ENCODE measurements around the gene MIDN.

Gene MIDN

GRCh38 chr19:1280636-1281568 is 32.5 kb downstream of the MIDN start:
- ChIA-PET POLR2A (ENCODE audit: low non-redundant PET) (no interaction called here), CTCF (interaction anchor here (0.6 to 1.7 kb wide), 6 partner anchors 10 to 1619 kb away, joined by 3 to 12 read pairs (median 3); no protein-coding TSS in a partner anchor)
- no peak for DNase-seq (ENCODE audit: low spot score)
- H3K27ac ChIP-seq, result peak overlapping the region; percentile 100
- TF ChIP-seq CTCF (conservative IDR thresholded peaks at IDR 0.05; ENCODE audit: low read depth), result no peak

- CTCF ChIA-PET, result no interaction called here
- POLR2A ChIA-PET (ENCODE audit: low non-redundant PET), result no interaction called here
Measured at GRCh38 chr19:1281569-1282287, 33.3 kb downstream of the MIDN start.

GRCh38 chr19:1282588-1283206 is 34.3 kb downstream of the MIDN start:
- POLR2A ChIA-PET (ENCODE audit: low non-redundant PET), result no interaction called here
- no peak for TF ChIP-seq CTCF (conservative IDR thresholded peaks at IDR 0.05; ENCODE audit: low read depth)
- H3K27ac ChIP-seq, result no peak overlapping the region
- CTCF ChIA-PET, result interaction anchor here (0.5 kb wide), 1 partner anchor 11 kb away, joined by 5 read pairs; no protein-coding TSS in a partner anchor
- no peak for DNase-seq (ENCODE audit: low spot score)

More at GRCh38 chr19:1281569-1282287, 33.3 kb downstream of the MIDN start:
- DNase-seq (ENCODE audit: low spot score), result no peak
- H3K27ac ChIP-seq, result no peak overlapping the region
- no peak for TF ChIP-seq CTCF (conservative IDR thresholded peaks at IDR 0.05; ENCODE audit: low read depth)

GRCh38 chr19:1283207-1283916 is 35.0 kb downstream of the MIDN start:
- no peak for DNase-seq (ENCODE audit: low spot score)
- TF ChIP-seq CTCF (conservative IDR thresholded peaks at IDR 0.05; ENCODE audit: low read depth), result no peak
- CTCF ChIA-PET, result interaction anchor here (0.5 to 0.7 kb wide), 2 partner anchors 11 to 137 kb away, joined by 3 to 5 read pairs; no protein-coding TSS in a partner anchor
- POLR2A ChIA-PET (ENCODE audit: low non-redundant PET), result no interaction called here
- H3K27ac ChIP-seq, result no peak overlapping the region

GRCh38 chr19:1283917-1284292 is 35.5 kb downstream of the MIDN start:
- no peak for TF ChIP-seq CTCF (conservative IDR thresholded peaks at IDR 0.05; ENCODE audit: low read depth)
- CTCF ChIA-PET, result interaction anchor here (0.7 kb wide), 1 partner anchor 137 kb away, joined by 3 read pairs; no protein-coding TSS in a partner anchor
- POLR2A ChIA-PET (ENCODE audit: low non-redundant PET), result no interaction called here
- no peak for DNase-seq (ENCODE audit: low spot score)
- peak overlapping the region; percentile 32 for H3K27ac ChIP-seq

Data from RWPE1 (cell line).